ENCODE measurements around the gene TBX6.

The TBX6 gene

GRCh38 chr16:30113711-30114333 is 22.1 kb upstream of the TBX6 start:
- no peak for DNase-seq (ENCODE audit: low spot score)

GRCh38 chr16:30113031-30113710 is 21.4 kb upstream of the TBX6 start, which contains the start of gene GDPD3:
TSS of gene GDPD3 (minus strand) at chr16:30113537. CDS start at chr16:30113478, 59 bp downstream.
- no peak for DNase-seq (ENCODE audit: low spot score)

- DNase-seq (ENCODE audit: low spot score): peak; percentile 75
These were observed 20.7 kb upstream of the TBX6 start for GRCh38 chr16:30112197-30113030.

GRCh38 chr16:30110661-30111060 is 18.9 kb upstream of the TBX6 start:
- DNase-seq (ENCODE audit: low spot score): peak; percentile 64

GRCh38 chr16:30108059-30108850 is 16.5 kb upstream of the TBX6 start:
- DNase-seq (ENCODE audit: low spot score): no peak

GRCh38 chr16:30104492-30104891 is 12.8 kb upstream of the TBX6 start:
- DNase-seq (ENCODE audit: low spot score): no peak

GRCh38 chr16:30104090-30104489 is 12.4 kb upstream of the TBX6 start:
- no peak for DNase-seq (ENCODE audit: low spot score)

GRCh38 chr16:30096862-30097563 is 5.3 kb upstream of the TBX6 start:
- no peak for DNase-seq (ENCODE audit: low spot score)

GRCh38 chr16:30096105-30096861 is 4.6 kb upstream of the TBX6 start, which contains the start of gene YPEL3:
TSS of gene YPEL3 (minus strand) at chr16:30096213. CDS start at chr16:30095482, 731 bp downstream.
- DNase-seq (ENCODE audit: low spot score): peak; percentile 98

GRCh38 chr16:30095166-30096078 is 3.7 kb upstream of the TBX6 start:
- no peak for DNase-seq (ENCODE audit: low spot score)

- DNase-seq (ENCODE audit: low spot score): no peak
These were observed 2.9 kb upstream of the TBX6 start for GRCh38 chr16:30094541-30095165.

GRCh38 chr16:30092373-30093010 is 768 bp upstream of the TBX6 start:
- peak; percentile 79 for DNase-seq (ENCODE audit: low spot score)

GRCh38 chr16:30090610-30091331 is 953 bp downstream of the TBX6 start:
- no peak for DNase-seq (ENCODE audit: low spot score)

GRCh38 chr16:30088832-30089624 is 2.7 kb downstream of the TBX6 start:
- DNase-seq (ENCODE audit: low spot score): no peak

- DNase-seq (ENCODE audit: low spot score): no peak
These were observed 3.4 kb downstream of the TBX6 start for GRCh38 chr16:30088237-30088831.

- no peak for DNase-seq (ENCODE audit: low spot score)
These were observed 4.4 kb downstream of the TBX6 start for GRCh38 chr16:30087181-30087898.

Measured in D341Med (cell line).